ENCODE data around the gene CCDC149.

The CCDC149 gene

DNA sequence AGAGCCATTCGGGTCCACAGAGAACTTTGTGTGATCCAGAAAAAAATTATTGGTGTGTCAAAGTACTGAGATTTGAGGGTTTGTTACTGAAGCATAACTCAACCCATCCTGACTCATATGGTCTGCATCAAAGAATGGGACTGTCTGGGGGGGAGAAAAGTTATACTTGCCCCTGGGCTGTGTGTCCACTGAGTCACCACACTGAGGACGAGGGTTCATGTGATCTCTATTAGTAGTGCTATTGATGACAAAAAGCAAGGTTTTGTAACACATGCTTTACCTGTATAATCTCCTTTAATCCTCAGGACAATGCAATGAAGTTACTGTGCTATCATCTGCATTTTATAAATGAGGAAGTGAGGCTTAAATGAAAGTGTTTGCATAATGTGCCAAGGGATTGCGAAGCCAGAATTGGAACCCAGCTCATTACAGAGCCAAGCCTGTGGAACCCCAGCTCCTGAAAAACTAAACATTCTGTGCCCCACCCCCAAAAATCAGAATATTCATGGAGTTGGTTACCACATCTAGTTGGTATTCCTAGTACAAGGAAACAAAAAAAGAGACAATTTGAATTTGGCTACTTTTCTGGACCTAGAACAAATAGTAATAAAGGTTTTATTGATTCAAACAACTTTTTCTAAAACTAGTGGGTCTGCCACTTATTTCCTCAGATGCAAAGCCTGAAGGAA, 31.2 kb downstream of the CCDC149 start:
- DNase-seq (ENCODE audit: low read depth) = no peak

DNA sequence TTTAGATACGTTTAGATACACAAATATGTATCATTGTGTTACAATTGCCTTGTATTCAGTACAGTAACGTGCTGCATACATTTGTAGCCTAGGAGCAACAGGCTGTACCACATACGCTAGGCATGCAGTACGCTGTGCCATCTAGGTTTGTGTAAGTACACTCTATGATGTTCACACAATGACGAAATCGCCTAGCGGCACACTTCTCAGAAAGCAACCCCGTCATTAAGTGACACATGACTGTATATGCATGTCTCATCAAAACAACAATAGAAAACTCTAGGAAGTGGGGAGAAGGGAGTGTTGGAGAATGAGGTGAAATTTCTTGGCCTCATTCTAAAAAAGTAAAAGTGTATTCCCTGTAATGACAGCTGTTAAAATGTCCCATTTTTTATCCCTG, 32.7 kb downstream of the CCDC149 start:
- no peak for DNase-seq (ENCODE audit: low read depth)

DNA sequence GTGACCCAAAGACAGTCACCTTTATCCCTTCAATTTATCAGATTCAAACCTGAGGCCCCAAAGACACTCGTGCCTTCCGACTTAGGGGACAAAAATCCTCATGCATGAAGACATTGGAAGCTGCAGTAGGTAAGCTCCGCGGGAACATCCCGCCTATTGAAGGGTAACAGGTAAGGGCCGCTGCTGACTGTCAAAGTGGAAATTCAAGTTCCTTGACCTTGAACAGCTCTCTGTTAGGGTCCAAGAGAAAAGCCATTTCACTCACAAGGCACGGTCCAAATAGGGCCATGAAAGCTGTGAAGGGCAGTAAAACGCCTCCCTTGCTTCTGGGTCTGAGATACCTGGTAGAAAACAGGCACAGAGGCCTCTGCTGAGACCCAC, 34.2 kb downstream of the CCDC149 start:
- no peak for DNase-seq (ENCODE audit: low read depth)

DNA sequence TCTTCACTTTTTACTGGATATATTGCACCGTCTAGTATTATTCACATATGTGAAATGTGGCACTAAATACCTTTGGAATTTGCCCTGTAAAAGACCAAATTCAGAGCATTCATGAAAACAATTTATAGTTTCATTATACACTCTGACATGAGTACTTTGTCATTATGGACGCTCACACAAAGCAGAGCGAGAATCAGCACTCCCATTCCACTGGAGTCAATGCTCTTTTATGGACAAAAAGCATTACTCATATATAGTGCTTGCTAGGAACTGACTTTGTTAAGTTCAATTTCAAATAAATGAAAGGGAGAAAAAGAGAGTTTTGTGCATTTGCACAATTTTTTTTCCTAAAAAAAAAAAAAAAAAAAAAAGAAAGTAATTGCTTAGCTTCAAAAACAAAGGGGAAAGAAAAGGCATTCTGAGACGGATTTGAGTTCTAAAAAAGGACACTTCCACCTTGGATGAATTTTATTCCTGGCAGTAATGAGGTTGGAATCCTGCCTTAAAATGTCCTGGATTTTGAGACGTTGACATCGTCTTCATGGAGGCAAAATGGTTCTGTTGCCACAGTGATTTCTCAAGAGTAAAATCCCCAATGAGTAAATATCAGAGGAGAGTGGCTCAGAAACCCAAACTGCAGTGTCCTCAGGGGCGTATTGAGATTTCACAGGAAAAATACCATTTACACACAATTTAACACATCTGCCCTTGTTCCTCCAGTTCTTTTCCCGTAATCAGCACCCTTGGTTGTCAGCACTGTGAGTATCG, 34.8 kb downstream of the CCDC149 start:
- DNase-seq (ENCODE audit: low read depth) = no peak

DNA sequence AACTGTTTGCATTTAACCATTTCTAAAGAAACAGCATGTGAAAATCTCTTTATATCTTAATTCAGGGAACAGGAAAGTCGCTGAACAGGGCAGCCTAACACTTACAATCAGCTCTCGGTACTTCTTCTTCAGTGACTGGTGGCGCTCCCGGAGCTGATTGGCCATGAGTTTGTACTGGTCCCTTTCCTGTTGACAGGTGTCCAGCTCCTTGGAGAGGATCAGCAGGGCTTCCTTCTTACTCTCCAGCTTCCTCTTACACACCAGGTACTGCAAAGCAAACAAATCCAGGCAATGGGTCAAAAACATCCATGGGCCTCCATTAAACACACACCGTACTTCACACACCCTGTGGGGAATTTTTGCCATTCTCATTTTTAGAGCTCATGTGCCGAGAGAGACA, 36.4 kb downstream of the CCDC149 start:
- no peak for DNase-seq (ENCODE audit: low read depth)

DNA sequence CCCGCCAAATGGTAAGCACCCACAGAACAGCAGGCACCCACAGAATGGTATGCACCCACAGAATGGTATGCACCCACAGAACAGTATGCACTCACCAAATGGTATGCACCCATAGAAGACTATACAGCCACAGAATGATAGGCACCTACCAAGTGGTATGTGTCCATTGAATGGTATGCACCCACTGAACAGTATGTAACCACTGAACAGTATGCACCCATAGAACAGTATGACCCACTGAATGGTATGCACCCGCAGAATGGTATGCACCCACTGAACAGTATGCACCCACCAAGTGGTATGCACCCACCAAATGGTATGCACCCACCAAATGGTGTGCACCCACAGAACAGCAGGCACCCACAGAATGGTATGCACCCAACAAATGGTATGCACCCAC, 40.1 kb downstream of the CCDC149 start:
- DNase-seq (ENCODE audit: low read depth) = no peak

DNA sequence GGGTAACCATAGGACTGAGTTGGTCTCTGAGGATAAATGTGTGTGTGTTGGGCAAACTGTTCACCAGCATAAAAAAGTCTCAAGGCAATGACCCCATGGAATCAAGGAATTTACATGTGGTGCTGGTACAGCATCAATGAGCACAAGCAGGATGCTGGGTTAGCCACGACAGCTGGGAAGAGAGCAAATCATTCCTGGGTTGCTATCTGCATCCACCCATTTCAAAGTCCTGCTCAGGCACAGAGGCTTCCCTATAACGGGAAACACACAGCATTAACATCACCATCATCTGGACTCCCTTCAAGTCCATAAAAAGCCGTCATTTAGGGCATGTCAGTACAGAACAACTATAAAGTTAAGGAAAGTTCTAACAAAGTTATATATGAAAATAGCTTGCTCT, 41.6 kb downstream of the CCDC149 start:
- no peak for DNase-seq (ENCODE audit: low read depth)

DNA sequence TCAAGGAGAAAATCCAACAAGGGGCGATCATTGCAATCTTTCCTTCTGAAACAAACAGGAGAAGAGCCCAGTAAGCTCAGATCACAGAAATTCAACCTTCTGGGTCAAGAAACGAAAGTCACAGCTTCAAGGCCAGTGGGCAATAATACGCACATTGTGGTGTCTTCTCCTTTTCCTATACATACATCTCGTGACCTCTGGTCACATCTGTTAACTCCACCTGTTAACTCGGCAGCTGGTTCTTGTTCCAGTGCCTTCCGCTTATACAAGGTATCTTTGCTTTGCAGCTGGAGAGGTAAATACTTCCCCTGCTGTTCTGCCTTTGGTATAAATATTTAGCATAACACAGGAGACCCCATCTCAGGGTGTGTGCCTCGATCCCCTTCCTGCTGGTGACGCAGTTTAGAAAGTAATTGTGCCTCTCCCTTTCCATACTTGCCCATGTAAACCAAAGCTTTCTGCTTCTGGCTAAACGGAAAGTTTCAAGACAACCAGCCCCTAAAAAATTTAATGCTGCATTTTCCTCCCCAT, 45.0 kb downstream of the CCDC149 start:
- DNase-seq (ENCODE audit: low read depth) = no peak

DNA sequence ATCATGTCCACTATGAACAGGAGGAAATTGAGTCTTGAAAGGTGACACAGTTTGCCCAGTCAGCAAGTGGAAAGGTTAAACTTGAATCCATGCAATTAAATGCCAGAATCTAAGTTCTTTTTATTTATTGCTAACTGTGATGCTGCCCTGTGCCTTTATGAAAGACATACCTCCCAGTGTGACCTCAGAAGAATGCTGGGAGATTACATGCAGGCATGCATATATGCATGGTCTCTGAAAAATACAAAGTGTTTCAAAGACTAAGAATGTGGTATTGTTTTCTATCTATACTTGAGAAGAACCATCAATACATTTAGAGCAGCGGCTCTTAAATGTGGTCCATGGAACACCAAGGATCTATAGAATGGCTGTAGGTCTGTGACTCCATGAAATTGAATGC, 45.6 kb downstream of the CCDC149 start:
- no peak for DNase-seq (ENCODE audit: low read depth)

DNA sequence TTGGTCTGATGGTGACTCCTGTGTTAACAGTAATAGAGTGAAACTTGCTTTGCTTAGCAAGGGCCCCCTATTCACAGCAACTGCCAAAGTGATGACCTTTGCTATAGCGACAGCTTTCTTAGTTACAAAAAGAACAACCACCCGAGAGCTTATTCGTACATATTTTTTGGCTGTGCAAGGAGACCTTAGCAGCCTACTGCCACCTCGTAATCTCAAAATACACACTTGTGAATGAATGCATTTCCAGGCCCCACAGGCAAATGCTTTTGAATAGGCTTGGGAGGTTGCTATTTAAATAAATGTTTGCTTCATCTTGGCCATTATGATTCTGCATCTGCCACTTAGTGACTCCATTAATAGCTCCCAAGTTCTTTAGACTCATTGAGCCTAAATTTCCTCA, 47.4 kb downstream of the CCDC149 start:
- DNase-seq (ENCODE audit: low read depth) = no peak

DNA sequence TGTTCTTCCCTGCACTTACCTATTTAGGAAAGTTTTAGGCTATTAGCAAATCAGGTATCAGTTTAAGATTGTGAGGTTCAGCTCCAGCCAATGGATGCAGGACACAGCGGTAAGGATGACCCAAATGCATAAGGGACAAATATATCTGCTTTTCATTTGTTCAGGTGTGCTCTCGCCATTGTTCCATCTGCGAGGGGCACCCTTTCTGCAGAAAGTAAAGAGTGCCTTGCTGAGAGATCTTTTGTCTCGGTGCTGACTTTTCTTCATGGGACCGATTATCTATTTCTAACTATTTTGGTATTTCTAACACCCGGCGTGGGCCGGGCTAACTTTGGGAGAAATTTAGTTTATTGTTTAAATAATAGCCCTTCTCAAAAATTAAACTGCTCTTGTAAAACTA, 49.0 kb downstream of the CCDC149 start:
- DNase-seq (ENCODE audit: low read depth) = no peak

DNA sequence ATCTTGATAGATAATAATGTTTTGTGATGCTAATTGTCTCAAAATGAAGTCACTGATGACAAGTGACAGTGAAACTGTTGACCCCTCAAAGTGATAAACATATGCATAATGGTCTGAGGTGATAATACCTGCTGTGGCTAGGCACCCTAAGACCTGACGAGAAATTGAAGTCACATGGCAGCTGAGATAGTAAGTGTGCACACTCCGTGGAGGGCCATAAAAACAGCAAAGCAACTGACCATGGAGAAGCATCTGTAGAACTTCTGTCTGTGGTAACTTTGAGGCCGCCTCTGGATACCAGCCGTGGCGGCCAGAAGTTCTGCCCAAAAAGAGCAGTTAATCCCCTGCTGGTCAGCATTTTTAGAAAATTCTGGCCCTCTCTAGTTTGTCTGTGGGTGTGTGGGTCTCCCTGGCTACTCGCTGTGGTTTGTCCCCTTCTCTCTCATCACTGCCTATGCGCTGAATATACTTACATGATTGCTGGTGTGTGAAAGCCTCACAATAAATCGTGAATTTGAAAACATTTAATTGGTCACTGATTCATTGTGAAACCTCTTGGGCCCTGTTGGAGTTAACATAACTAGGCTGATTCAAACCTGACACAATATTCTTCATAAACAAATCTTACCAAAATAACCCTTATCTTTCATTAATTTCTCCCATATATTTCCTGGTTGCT, 50.6 kb downstream of the CCDC149 start:
- no peak for DNase-seq (ENCODE audit: low read depth)

DNA sequence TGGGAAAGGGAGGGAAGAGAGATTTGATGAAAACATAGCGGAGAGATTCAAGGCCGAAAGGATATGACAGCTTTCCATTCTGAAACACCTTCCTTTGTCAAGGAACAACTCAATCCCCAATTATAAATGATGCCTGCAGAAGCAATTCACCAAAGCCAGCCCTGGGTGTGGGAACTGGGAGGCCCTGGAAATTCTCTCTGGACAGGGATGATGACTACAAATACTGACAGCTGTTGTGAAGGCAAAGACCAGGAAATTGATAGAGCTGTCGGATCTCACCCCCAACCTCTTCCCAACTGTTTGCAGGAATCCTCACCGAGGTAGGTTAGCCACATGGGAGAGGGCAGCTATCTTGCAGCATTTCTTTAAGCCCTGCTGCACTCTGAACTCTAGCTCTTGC, 54.3 kb downstream of the CCDC149 start:
- DNase-seq (ENCODE audit: low read depth) = no peak

DNA sequence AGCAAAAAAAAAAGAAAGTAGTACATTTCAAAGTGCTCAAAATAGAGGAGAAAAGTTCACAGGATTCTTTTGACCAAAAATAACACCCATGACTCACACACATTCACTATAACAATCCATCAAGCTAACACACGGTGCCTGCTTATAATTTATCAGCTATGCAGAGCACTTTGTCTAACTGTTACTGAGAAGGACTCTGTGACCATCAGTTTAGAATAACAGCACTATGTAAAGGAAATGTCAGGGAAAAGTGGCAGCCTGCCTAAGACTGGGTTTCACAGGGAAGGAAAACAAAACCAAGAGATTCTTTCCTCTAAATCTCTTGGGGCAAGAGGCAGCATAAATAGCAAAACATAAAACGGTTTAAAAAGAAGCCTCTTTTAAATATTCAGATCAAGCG, 54.8 kb downstream of the CCDC149 start:
- no peak for DNase-seq (ENCODE audit: low read depth)

DNA sequence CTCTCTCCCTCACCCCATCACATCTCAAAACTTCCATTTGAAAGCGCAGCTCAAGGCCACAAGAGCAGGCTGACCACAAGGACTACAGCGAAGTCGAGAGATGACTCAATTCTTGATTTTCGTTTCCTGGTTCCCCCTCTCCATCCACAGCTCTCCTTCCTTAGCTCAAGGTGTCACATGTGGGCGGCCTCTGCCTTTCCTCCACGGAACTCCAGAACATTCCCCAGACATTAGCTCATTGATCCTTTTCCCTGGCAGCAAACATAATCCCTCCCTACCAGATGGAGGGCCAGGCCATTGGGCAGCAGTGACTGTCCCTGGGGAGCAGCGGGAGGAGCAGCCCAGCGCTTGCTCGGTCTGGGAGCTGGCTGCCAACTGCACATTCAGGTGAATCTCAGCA, 56.3 kb downstream of the CCDC149 start:
- DNase-seq (ENCODE audit: low read depth) = no peak

DNA sequence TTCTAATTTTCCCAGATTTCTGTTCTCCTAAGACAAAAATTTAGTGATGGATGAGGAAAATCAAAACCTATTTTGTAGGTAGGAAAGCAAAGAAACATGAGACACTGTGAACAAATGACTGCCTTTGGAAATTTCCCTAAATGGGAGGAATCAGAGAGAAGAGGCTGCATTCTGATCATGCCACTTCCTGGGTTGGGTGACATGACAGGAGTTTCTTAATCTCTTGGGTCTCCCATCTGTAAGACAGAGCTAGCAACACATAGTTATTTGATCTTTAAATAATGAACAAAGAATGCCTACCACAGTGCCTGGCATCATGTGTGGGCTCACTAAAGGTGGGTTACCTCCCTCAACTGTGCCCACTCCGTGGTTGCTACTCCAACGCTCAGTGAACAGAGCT, 57.1 kb downstream of the CCDC149 start:
- DNase-seq (ENCODE audit: low read depth) = no peak

DNA sequence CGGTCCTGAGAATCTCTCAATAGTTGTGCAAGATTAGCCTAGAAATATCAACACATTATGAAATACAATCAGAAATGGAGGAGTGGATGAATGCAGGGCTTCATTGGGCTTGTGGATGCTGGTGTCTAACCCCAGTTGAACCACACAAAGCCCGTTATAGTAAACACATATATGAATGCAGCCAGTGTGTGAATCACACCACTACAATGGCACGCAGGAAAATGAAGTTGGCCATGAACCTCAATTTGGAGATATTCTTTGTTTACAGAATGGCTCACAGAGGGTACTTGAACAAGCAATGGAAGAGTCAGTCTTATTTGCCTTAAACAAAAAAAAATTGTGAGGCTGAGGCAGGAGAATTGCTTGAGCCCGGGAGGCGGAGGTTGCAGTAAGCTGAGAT, 59.7 kb downstream of the CCDC149 start:
- no peak for DNase-seq (ENCODE audit: low read depth)

DNA sequence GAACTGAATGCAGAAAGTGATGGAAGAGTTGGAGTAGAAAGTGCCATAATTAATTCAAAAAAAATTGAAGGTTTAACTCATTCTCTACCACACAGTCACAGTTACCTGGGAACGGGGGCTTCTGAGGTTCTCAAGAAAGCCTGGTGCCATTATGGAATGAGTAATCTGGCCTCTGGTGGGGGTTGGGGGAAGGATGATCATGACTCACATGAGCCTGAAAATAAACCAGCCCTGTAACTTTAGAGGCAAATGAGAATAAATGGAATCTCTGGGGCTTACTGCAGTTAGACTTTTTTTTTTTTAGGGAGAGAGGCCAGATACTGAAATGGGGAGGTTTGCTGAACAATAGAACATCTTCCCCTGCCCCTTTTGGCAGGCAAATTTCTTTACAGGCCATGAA, 62.2 kb downstream of the CCDC149 start:
- DNase-seq (ENCODE audit: low read depth) = no peak

DNA sequence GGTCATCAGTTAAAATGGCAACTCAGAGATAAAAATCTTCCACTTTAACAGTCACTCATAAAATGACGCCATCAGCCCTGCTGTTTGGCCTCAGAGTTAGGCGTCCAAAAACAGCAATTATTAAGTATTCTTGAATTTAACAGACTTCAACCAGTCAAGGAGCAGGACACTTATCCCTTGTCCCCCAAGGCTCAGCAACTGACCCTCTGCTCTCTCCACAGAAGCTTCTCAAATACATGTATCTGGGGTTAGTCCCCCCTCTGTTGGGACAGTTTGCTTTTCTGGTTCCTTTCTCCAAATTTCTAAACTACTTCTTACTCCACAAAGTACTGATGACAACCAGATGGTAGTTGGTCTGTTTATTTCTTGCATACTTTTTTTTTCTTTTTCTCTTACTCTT, 63.1 kb downstream of the CCDC149 start:
- DNase-seq (ENCODE audit: low read depth) = no peak

DNA sequence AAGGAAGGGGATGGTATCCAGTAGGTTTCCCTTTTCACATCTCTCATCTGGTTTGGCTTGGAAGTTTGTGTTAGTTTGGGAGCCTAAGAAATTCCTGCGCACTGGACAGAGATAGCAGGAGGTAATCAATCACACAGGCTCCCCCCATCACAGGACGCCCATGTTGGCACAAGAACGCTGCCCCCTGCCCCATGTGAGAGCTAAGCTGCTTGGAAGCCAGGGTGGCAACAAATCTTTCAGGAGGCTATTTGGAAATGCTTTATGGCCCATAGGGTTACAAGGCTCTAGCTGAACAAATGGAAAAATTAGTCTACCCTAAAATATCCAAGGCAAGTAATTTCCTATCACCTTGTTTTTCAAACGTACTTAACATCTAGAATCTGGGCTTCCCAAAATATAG, 63.5 kb downstream of the CCDC149 start:
- no peak for DNase-seq (ENCODE audit: low read depth)

DNA sequence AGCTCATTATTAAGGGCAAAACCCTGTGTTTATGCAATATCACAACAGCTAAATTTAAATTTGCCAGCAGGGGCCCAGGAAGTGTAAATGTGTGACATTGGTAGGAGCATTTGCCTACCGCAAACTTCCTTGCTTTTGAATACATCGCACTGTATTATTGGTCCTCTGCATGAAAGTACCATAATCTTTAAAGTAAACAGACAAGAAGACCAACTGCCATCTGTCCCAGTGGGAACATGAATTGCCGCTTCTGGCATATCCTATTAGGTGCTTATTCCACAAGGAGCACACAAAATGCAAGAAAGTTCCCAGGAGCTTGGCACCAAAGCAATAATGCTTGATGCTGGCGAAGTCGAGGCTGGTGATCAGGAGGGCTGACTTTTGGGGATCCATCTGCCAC, 66.1 kb downstream of the CCDC149 start:
- DNase-seq (ENCODE audit: low read depth) = no peak

DNA sequence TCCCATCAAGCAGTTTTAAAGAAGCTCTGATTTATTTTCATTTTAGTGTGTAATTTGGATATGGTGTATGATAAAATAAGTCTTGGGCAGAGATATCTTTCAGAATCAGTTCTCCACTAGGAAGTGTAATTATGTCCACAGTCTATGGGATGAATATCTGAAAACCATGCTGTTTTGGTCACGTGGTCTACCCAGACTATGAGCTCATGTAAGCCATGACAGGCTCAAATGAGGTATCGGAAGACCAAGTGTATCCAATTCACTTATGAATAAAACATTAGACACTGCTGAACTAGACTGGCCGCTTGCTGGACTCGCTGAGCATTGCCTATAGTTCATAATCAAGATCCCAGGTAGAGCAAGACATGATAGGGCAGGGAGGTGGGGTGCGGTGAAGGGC, 66.9 kb downstream of the CCDC149 start:
- DNase-seq (ENCODE audit: low read depth) = no peak

DNA sequence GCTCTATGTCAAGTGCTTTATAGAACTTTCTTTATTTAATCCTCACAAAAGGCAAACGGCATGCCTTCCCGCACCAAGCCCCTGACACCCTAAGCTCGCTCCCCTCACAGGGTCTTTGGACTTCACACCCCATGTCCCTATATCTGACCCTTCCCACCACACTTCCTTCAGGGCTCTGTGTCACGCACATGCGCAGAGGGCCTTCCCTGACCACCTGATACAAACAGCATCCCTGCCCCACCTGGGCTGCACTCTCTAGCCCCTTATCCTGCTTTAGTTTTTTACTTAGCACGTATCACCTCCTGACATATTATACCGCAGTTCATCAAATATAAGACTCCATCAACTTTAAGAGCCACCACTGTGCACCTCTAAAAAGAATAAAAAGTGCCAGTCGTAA, 67.7 kb downstream of the CCDC149 start:
- no peak for DNase-seq (ENCODE audit: low read depth)

Measured in T-helper 22 cell (primary cell).